HCT116 (cell line): Measurements from ENCODE around the gene LASP1NB.

Experiments used
- ATAC-seq: fragments of 200-7000 bp; cut with Tn5 transposase; 2 replicates; pipeline ENCODE4 v1.9.1; 2020; ENCODE audit warnings: mild to moderate bottlenecking, moderate library complexity
- BruUV-seq: library from RNA; stranded (reverse); fragments of 400-500 nt; replicated peaks from 2 replicates; lab custom pipeline; 2021; lab: Mats Ljungman, UMichigan
- CTCF ChIA-PET: fragments of 300-600 bp; sonication (Branson Sonifier 250); formaldehyde crosslinking; loops from one replicate; lab custom pipeline; 2021; ENCODE audit warnings: antibody characterized with exemption; lab: Charles Lee
- POLR2A ChIA-PET: fragments of 300-600, 350-600 bp; sonication (Branson Sonifier 250); formaldehyde crosslinking; loops from one replicate; lab custom pipeline; 2021; ENCODE audit warnings: antibody characterized with exemption; lab: Charles Lee
- RAD21 ChIA-PET, 2 experiments: fragments of 300-600 bp; sonication (Branson Sonifier 250); formaldehyde crosslinking; loops; one replicate each; lab custom pipeline; 2023; ENCODE audit warnings: low total read pairs in 2 of 2; ENCODE audit not compliant: uncharacterized antibody in 2 of 2, unreplicated experiment in 2 of 2, low non-redundant PET in 1 of 2; lab: Charles Lee
- DNase-seq: peaks from one replicate; pipeline ENCODE4 v3.0.0-alpha.2; 2010; ENCODE audit warnings: low read depth, low spot score
- H2AFZ ChIP-seq: fragments of 200-600 bp; shearing (Covaris generic), sonication (generic); 2 replicates; pipeline ENCODE4 v1.6.1; 2017; ENCODE audit warnings: low read depth, mixed run types, mixed read lengths, antibody characterized with exemption, low read length; ENCODE audit not compliant: poor library complexity, severe bottlenecking
- H3K27ac ChIP-seq: 2 replicates; pipeline ENCODE4 v1.5.1; 2012; ENCODE audit warnings: low read depth, low read length
- H3K27me3 ChIP-seq: fragments of 200-600 bp; sonication (generic); 2 replicates; pipeline ENCODE4 v1.6.1; 2016; ENCODE audit warnings: mixed run types, low read length, mixed read lengths; ENCODE audit not compliant: insufficient read depth
- H3K36me3 ChIP-seq, 2 experiments: fragments of 200-500 bp in 1 of 2; fragments of 200-600 bp in 1 of 2; sonication (Bioruptor generic) in 1 of 2; sonication (generic) in 1 of 2; 2 replicates each; pipeline versions ENCODE4 v1.5.1 to v1.6.1; 2014 to 2016; ENCODE audit warnings: low read length in 2 of 2, inconsistent platforms in 1 of 2, mixed read lengths in 1 of 2, mixed run types in 1 of 2; ENCODE audit not compliant: insufficient read depth in 2 of 2, control insufficient read depth in 1 of 2
- H3K4me1 ChIP-seq, 2 experiments: fragments of 200-600 bp in 1 of 2; sonication (generic) in 1 of 2; 2 replicates each; pipeline versions ENCODE4 v1.5.1 to v1.6.1; 2012 to 2017; ENCODE audit warnings: low read length in 2 of 2, inconsistent platforms in 1 of 2, mild to moderate bottlenecking in 1 of 2, mixed read lengths in 1 of 2, mixed run types in 1 of 2, moderate library complexity in 1 of 2; ENCODE audit not compliant: insufficient read depth in 2 of 2, control insufficient read depth in 1 of 2
- H3K4me2 ChIP-seq: fragments of 200-600 bp; sonication (generic); 2 replicates; pipeline ENCODE4 v1.6.1; 2017; ENCODE audit warnings: mixed run types, low read length, mixed read lengths
- H3K4me3 ChIP-seq, 2 experiments: fragments of 200-600 bp in 1 of 2; sonication (generic) in 1 of 2; replicated peaks in 1 of 2; 2 replicates each; pipeline ENCODE4 v1.5.1; 2011 to 2016; ENCODE audit warnings: low read length in 2 of 2, control low read depth in 1 of 2, low read depth in 1 of 2, mild to moderate bottlenecking in 1 of 2, mixed read lengths in 1 of 2, mixed run types in 1 of 2
- H3K79me2 ChIP-seq: fragments of 200-600 bp; sonication (generic); 2 replicates; pipeline ENCODE4 v1.6.1; 2017; ENCODE audit warnings: mild to moderate bottlenecking, mixed run types, low read length, moderate library complexity, mixed read lengths; ENCODE audit not compliant: insufficient read depth
- H3K9ac ChIP-seq: fragments of 200-600 bp; sonication (generic); 2 replicates; pipeline ENCODE4 v1.6.1; 2016; ENCODE audit warnings: low read length, mixed read lengths
- H3K9me2 ChIP-seq: fragments of 200-600 bp; sonication (generic), shearing (Covaris generic); 2 replicates; pipeline ENCODE4 v1.6.1; 2017; ENCODE audit warnings: mixed run types, mild to moderate bottlenecking, moderate library complexity; ENCODE audit not compliant: insufficient read depth
- H3K9me3 ChIP-seq, 2 experiments: fragments of 200-500 bp in 1 of 2; fragments of 200-600 bp in 1 of 2; sonication (Bioruptor generic) in 1 of 2; sonication (generic) in 1 of 2; 2 replicates each; pipeline ENCODE4 v1.6.1; 2014 to 2017; ENCODE audit warnings: low read length in 2 of 2, mixed read lengths in 2 of 2, inconsistent platforms in 1 of 2, low read depth in 1 of 2, mild to moderate bottlenecking in 1 of 2, mixed run types in 1 of 2, moderate library complexity in 1 of 2; ENCODE audit not compliant: control insufficient read depth in 1 of 2, insufficient read depth in 1 of 2
- H4K20me1 ChIP-seq: fragments of 200-600 bp; sonication (generic), shearing (Covaris generic); 2 replicates; pipeline ENCODE4 v1.6.1; 2017; ENCODE audit warnings: mixed run types, mild to moderate bottlenecking, moderate library complexity; ENCODE audit not compliant: insufficient read depth
- ATF3 ChIP-seq: IDR thresholded peaks from 2 replicates; pipeline ENCODE4 v1.6.1; 2012
- CBX3 ChIP-seq: IDR thresholded peaks from 2 replicates; pipeline ENCODE4 v1.6.1; 2012; ENCODE audit warnings: low read depth
- CEBPB ChIP-seq: IDR thresholded peaks from 2 replicates; pipeline ENCODE4 v1.6.1; 2012; ENCODE audit warnings: low read depth
- EZH2phosphoT487 ChIP-seq: fragments of 200-600 bp; IDR thresholded peaks from 2 replicates; pipeline ENCODE4 v1.6.1; 2018; ENCODE audit warnings: antibody characterized with exemption, borderline replicate concordance
- JUND ChIP-seq: IDR thresholded peaks from 2 replicates; pipeline ENCODE4 v1.6.1; 2012
- POLR2A ChIP-seq: IDR thresholded peaks from 2 replicates; pipeline ENCODE4 v1.7.0; 2011; ENCODE audit warnings: borderline replicate concordance; ENCODE audit not compliant: insufficient read depth, insufficient read length; ENCODE audit errors: extremely low read depth
- RAD21 ChIP-seq: IDR thresholded peaks from 2 replicates; pipeline ENCODE4 v1.6.1; 2012; ENCODE audit warnings: low read depth, mild to moderate bottlenecking
- SRF ChIP-seq: IDR thresholded peaks from 2 replicates; pipeline ENCODE4 v1.6.1; 2012; ENCODE audit warnings: low read depth
- TCF7L2 ChIP-seq: IDR thresholded peaks from 2 replicates; pipeline ENCODE4 v1.7.0; 2011; ENCODE audit warnings: borderline replicate concordance, inconsistent platforms; ENCODE audit not compliant: insufficient read depth, insufficient read length; ENCODE audit errors: extremely low read depth
- YY1 ChIP-seq: IDR thresholded peaks from 2 replicates; pipeline ENCODE4 v1.6.1; 2011; ENCODE audit warnings: low read length, low read depth, moderate library complexity, mild to moderate bottlenecking; ENCODE audit not compliant: insufficient replicate concordance; ENCODE audit errors: extremely low read depth
- ZBTB33 ChIP-seq: IDR thresholded peaks from 2 replicates; pipeline ENCODE4 v1.6.1; 2011; ENCODE audit warnings: mild to moderate bottlenecking, low read length, moderate library complexity; ENCODE audit not compliant: insufficient replicate concordance; ENCODE audit errors: extremely low read depth
- intact Hi-C: fragments of 100-400 bp; cut with micrococcal nuclease; formaldehyde crosslinking; loops from 2 replicates; pipeline ENCODE4 v1.10.0; 2022

Gene LASP1NB

GRCh38 chr17:38918129-38918913, 7.1 kb upstream of the LASP1NB start:
- no peaks in the 10 kb centered on the region for H3K9me2 ChIP-seq
- RAD21 ChIA-PET = no interaction called here
- no peak overlapping the region for H3K27ac ChIP-seq
- POLR2A ChIA-PET = no interaction called here
- H3K4me2 ChIP-seq = no peak overlapping the region
- TF ChIP-seq JUND (no peak), TCF7L2 (no peak), RAD21 (peak; percentile 27; the same call in 1 of the 2 replicates)
- no peak overlapping the region for H3K4me3 ChIP-seq
- no peak for DNase-seq
- H3K9me3 ChIP-seq = no peaks in the 10 kb centered on the region
- no peaks in the 10 kb centered on the region for H3K79me2 ChIP-seq
- intact Hi-C loops = no loop called here
- ATAC-seq = no peak
- CTCF ChIA-PET = no interaction called here
- H3K4me1 ChIP-seq = peaks cover 6 to 8% of the 10 kb centered on the region in 2 experiments
- H4K20me1 ChIP-seq = no peaks in the 10 kb centered on the region
- H2AFZ ChIP-seq = no peak overlapping the region
- BruUV-seq = no TSS peak
- no peak overlapping the region for H3K9ac ChIP-seq
- H3K27me3 ChIP-seq = no peaks in the 10 kb centered on the region
- H3K36me3 ChIP-seq = peaks cover 8 to 37% of the 10 kb centered on the region in 2 experiments; a peak in 3 of 4 replicates

GRCh38 chr17:38918916-38919315, 6.5 kb upstream of the LASP1NB start:
- BruUV-seq = no TSS peak

More at GRCh38 chr17:38918916-38919315, 6.5 kb upstream of the LASP1NB start:
- Histone ChIP-seq H2AFZ (no peak overlapping the region), H3K27me3 (no peaks in the 10 kb centered on the region), H3K9ac (no peak overlapping the region), H3K9me2 (no peaks in the 10 kb centered on the region), H3K4me2 (no peak overlapping the region)
- no peak for DNase-seq
- no peak for TF ChIP-seq EZH2phosphoT487
- TF ChIP-seq YY1 = no peak
- no peak for TF ChIP-seq SRF
- TF ChIP-seq TCF7L2 = no peak
- no peak for TF ChIP-seq CBX3
- no peak for TF ChIP-seq ATF3
- no peak for TF ChIP-seq CEBPB
- TF ChIP-seq ZBTB33 = no peak
- no peak for TF ChIP-seq POLR2A
- TF ChIP-seq, all 23 proteins: peak for 0
- peaks cover 8 to 36% of the 10 kb centered on the region in 2 experiments; a peak in 3 of 4 replicates for H3K36me3 ChIP-seq
- no peaks in the 10 kb centered on the region for H4K20me1 ChIP-seq
- H3K27ac ChIP-seq = no peak overlapping the region
- POLR2A ChIA-PET = no interaction called here
- RAD21 ChIA-PET = no interaction called here
- H3K4me1 ChIP-seq = peaks cover 6 to 12% of the 10 kb centered on the region in 2 experiments
- intact Hi-C loops = no loop called here
- ATAC-seq = no peak
- CTCF ChIA-PET = no interaction called here
- H3K79me2 ChIP-seq = no peaks in the 10 kb centered on the region
- H3K9me3 ChIP-seq = no peaks in the 10 kb centered on the region
- no peak overlapping the region for H3K4me3 ChIP-seq
